Stomach (tissue), 9 donors: ENCODE measurements around the gene SEC62. TPM values are rescaled to one million over a fixed set of nuclear protein-coding genes. Genes with fewer than 3 reads are reported as not detected.
A peak's percentile ranks its signal among the peaks of the same experiment; 100 is the strongest.

Experiments used
- DNase-seq, 2 donors: peaks; one replicate each; pipeline versions ENCODE4 v3.0.0 to v3.0.0-alpha.2; 2013 to 2019
- H3K27ac ChIP-seq, 5 donors: fragments of 200-600 bp in 4 of 5; sonication (generic) in 4 of 5; one replicate each; pipeline ENCODE4 v1.5.1; 2013 to 2019; ENCODE audit warnings: mild to moderate bottlenecking in 1 of 5, moderate library complexity in 1 of 5
- H3K27me3 ChIP-seq, 3 donors: fragments of 200-600 bp; sonication (generic); one replicate each; pipeline ENCODE4 v1.5.1; 2017 to 2019; ENCODE audit warnings: mixed run types in 1 of 3
- H3K36me3 ChIP-seq, 4 donors: fragments of 200-600 bp; sonication (generic); 1 replicate in 3 of 4; 2 replicates in 1 of 4; pipeline ENCODE4 v1.5.1; 2016 to 2019
- H3K4me1 ChIP-seq, 4 donors: fragments of 200-600 bp; sonication (generic); one replicate each; pipeline ENCODE4 v1.5.1; 2016 to 2019
- H3K4me3 ChIP-seq, 4 donors: fragments of 200-600 bp; sonication (generic) in 3 of 4; one replicate each; pipeline ENCODE4 v1.5.1; 2016 to 2019; ENCODE audit warnings: mild to moderate bottlenecking in 1 of 4
- H3K9me3 ChIP-seq, 4 donors: fragments of 200-600 bp; sonication (generic); one replicate each; pipeline ENCODE4 v1.5.1; 2016 to 2019
- CTCF ChIP-seq, 7 experiments: fragments of 450-650 bp in 4 of 7; fragments of 200-600 bp in 3 of 7; sonication (generic) in 3 of 7; IDR thresholded peaks; one replicate each; pipeline ENCODE4 v1.5.1; 2016 to 2019; ENCODE audit warnings: antibody characterized with exemption in 7 of 7, control low read depth in 2 of 7, mild to moderate bottlenecking in 1 of 7
- EP300 ChIP-seq: sonication (generic); formaldehyde crosslinking; IDR thresholded peaks from one replicate; pipeline ENCODE4 v1.6.1; 2017; ENCODE audit warnings: antibody characterized with exemption
- POLR2A ChIP-seq, 4 donors: fragments of 450-650 bp; IDR thresholded peaks; one replicate each; pipeline ENCODE4 v1.6.1; 2016; ENCODE audit warnings: antibody characterized with exemption in 4 of 4, control low read depth in 2 of 4, mild to moderate bottlenecking in 1 of 4, moderate library complexity in 1 of 4
- POLR2AphosphoS5 ChIP-seq, 3 donors: sonication (generic); formaldehyde crosslinking; IDR thresholded peaks; one replicate each; pipeline ENCODE4 v1.6.1; 2016; ENCODE audit warnings: antibody characterized with exemption in 3 of 3
- WGBS, 5 donors: extraction: QIAGEN DNeasy Blood & Tissue Kit in 3 of 5; methylation state at CpG; one replicate each; pipeline versions ENCODE4 v1.1.5 to v1.1.7; 2013 to 2018; 5-methylcytosine and 5-hydroxymethylcytosine counted together
- intact Hi-C: fragments of 100-400 bp; cut with DNase I; formaldehyde crosslinking; loops from one replicate; pipeline ENCODE4 v1.15.1; 2023; ENCODE audit warnings: low total_unique reads
- polyA plus RNA-seq, 3 donors: library from polyadenylated mRNA; stranded (reverse); fragments of 200-250 nt; gene quantifications; one replicate each; pipeline ENCODE4 v1.2.3, GENCODE V29; 2013
- total RNA-seq, 5 donors: library from RNA; depleted of rRNA; stranded (reverse); fragments of >200 nt; gene quantifications; one replicate each; pipeline versions ENCODE4 v1.1.0 to v1.2.3, GENCODE V29; 2014 to 2016
- donor health status: healthy with polysubstance abuse.
- donor health status: Bipolar disorder and iron deficiency.
- donor health status: healthy.

The SEC62 gene
- total and polyA plus RNA-seq, 8 donors = 12.1 to 239 (median 51.1) TPM

GRCh38 chr3:169992781-169993180, 26.2 kb downstream of the SEC62 start:
- Histone ChIP-seq H3K9me3 (no peaks in the 10 kb centered on the region), H3K27me3 (no peaks in the 10 kb centered on the region), H3K27ac (no peak overlapping the region), H3K4me3 (no peak overlapping the region), H3K4me1 (peaks cover 0 to 23% (median 10%) of the 10 kb centered on the region in 4 donors), H3K36me3 (peaks cover 13 to 88% (median 75%) of the 10 kb centered on the region in 4 donors)
- 78 to 88% (median 88%) methylated on average over 5 of the region's 5 CpGs for WGBS, 5 donors
- DNase-seq = no peak
- TF ChIP-seq POLR2AphosphoS5 (IDR thresholded peaks at IDR 0.05) (no peak), CTCF (IDR thresholded peaks at IDR 0.05) (no peak), POLR2A (IDR thresholded peaks at IDR 0.05) (no peak), EP300 (no peak)
- intact Hi-C loops = no loop called here

DNA sequence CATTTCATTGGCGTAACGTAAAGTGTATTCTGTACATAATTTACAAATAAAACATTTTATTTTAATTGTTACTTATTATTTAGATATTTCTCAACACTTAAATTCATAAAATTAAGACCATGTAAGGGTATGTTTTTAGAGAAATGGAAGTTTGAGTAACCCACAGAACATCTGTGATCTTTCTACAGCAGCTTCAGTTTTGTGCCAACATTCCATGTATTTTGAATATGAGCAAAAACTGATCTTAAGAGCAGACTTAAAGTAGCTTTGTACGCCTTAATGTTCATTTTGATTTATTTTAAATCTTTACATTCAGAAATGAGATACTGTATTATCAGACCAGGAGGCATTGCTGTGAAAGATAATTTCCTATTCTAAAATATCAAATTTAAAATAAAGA, 27.2 kb downstream of the SEC62 start:
- Histone ChIP-seq H3K4me1 (peaks cover 0 to 27% (median 10%) of the 10 kb centered on the region in 4 donors), H3K27ac (no peak overlapping the region), H3K27me3 (no peaks in the 10 kb centered on the region), H3K9me3 (no peaks in the 10 kb centered on the region), H3K4me3 (no peak overlapping the region), H3K36me3 (peaks cover 5 to 78% (median 68%) of the 10 kb centered on the region in 4 donors)
- no peak for DNase-seq
- intact Hi-C loops = no loop called here
- no peak for TF ChIP-seq POLR2A (IDR thresholded peaks at IDR 0.05)
- TF ChIP-seq CTCF (IDR thresholded peaks at IDR 0.05) = no peak
- TF ChIP-seq POLR2AphosphoS5 (IDR thresholded peaks at IDR 0.05) = no peak
- TF ChIP-seq EP300 = no peak
- WGBS, 5 donors = 74 to 84% (median 80%) methylated on average over 3 of the region's 3 CpGs

DNA sequence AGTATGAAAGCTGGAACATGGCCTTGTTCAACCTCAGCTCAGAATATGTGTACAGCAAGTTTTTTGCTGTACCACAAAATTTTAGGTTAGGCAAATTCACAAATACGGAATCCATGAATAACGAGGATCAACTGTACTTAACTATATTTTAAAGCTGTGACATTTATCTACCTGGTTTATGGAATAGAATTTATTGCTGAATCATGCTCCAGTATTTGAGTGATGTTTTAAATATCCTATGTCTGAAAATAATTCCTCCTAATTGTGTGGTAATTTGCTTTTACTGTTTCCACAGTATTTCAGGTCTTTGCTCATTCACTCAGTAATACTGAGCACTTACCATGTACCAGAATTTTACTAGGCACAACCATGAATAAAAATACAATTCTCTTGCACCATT, 29.5 kb downstream of the SEC62 start:
- DNase-seq = no peak
- Histone ChIP-seq H3K27me3 (no peaks in the 10 kb centered on the region), H3K36me3 (peaks cover 0 to 57% (median 49%) of the 10 kb centered on the region in 4 donors), H3K4me3 (no peak overlapping the region), H3K9me3 (peaks cover 0 to 3% (median 0%) of the 10 kb centered on the region in 4 donors), H3K4me1 (peaks cover 0 to 27% (median 10%) of the 10 kb centered on the region in 4 donors), H3K27ac (no peak overlapping the region)
- no peak for TF ChIP-seq POLR2A (IDR thresholded peaks at IDR 0.05)
- no peak for TF ChIP-seq CTCF (IDR thresholded peaks at IDR 0.05)
- no peak for TF ChIP-seq EP300
- no peak for TF ChIP-seq POLR2AphosphoS5 (IDR thresholded peaks at IDR 0.05)
- WGBS, 5 donors = 95 to 98% (median 96%) methylated on average over 2 of the region's 2 CpGs
- intact Hi-C loops = no loop called here

- intact Hi-C loops = no loop called here
- Histone ChIP-seq H3K9me3 (peaks cover 0 to 3% (median 0%) of the 10 kb centered on the region in 4 donors), H3K4me3 (no peak overlapping the region), H3K27ac (peak overlapping the region in 1 of 5 donors; percentile 28), H3K36me3 (peaks cover 0 to 31% (median 22%) of the 10 kb centered on the region in 4 donors), H3K27me3 (no peaks in the 10 kb centered on the region), H3K4me1 (peaks cover 0 to 27% (median 13%) of the 10 kb centered on the region in 4 donors)
- TF ChIP-seq POLR2AphosphoS5 (IDR thresholded peaks at IDR 0.05) (no peak), EP300 (no peak), CTCF (IDR thresholded peaks at IDR 0.05) (no peak), POLR2A (IDR thresholded peaks at IDR 0.05) (no peak)
- 36 to 49% (median 40%) methylated on average over 2 of the region's 2 CpGs for WGBS, 5 donors
- no peak for DNase-seq
These were observed 32.1 kb downstream of the SEC62 start for GRCh38 chr3:169998668-169999131.
